ENCODE results near the gene MZT2B. TPM values are rescaled to one million over a fixed set of nuclear protein-coding genes. Genes with fewer than 3 reads are reported as not detected.
A peak's percentile ranks its signal among the peaks of the same experiment; 100 is the strongest.
"Not testable (repeated sequence)": the region's sequence is repeated elsewhere in the genome, so short reads cannot be mapped to it uniquely, and the experiment has no call there.

The MZT2B gene
- total RNA-seq, 3 donors from 2014 or later (not counting 1 experiment from before 2014, with no cell fraction given), result 101 to 152 (median 133) TPM

DNA sequence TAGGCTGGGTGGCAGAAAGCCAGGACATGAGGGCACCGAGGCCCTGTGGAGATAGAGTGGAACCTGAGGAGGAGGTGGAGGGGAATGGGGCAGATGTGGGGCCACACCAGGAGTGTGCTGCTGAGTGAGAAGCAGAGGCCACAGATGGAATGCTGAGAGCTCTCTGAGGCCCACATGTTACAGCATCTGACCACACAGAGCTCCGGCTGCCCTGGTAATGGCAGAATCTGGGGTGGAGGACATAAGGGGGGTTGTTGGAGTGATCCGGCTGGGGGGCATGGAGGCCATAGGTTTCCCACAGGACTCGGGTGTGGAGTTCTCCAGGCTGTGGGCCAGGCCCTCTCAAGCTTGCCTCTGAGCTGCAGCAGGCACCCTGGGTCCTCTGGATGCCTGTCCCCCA is 3.8 kb downstream of the MZT2B start:
- TF ChIP-seq, protein P1, sequence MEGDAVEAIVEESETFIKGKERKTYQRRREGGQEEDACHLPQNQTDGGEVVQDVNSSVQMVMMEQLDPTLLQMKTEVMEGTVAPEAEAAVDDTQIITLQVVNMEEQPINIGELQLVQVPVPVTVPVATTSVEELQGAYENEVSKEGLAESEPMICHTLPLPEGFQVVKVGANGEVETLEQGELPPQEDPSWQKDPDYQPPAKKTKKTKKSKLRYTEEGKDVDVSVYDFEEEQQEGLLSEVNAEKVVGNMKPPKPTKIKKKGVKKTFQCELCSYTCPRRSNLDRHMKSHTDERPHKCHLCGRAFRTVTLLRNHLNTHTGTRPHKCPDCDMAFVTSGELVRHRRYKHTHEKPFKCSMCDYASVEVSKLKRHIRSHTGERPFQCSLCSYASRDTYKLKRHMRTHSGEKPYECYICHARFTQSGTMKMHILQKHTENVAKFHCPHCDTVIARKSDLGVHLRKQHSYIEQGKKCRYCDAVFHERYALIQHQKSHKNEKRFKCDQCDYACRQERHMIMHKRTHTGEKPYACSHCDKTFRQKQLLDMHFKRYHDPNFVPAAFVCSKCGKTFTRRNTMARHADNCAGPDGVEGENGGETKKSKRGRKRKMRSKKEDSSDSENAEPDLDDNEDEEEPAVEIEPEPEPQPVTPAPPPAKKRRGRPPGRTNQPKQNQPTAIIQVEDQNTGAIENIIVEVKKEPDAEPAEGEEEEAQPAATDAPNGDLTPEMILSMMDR (IDR thresholded peaks at IDR 0.05), result no peak
- H3K27me3 ChIP-seq (ENCODE audit: control insufficient read depth, insufficient read depth, low read length), result no peaks in the 10 kb centered on the region
- no peaks in the 10 kb centered on the region for H3K36me3 ChIP-seq (ENCODE audit: control insufficient read depth, insufficient read depth, low read length)
- no peaks in the 10 kb centered on the region for H3K9me3 ChIP-seq (ENCODE audit: control insufficient read depth, insufficient read depth, low read length)
- H3K27ac ChIP-seq (ENCODE audit: low read length), result no peak overlapping the region
- Mint-ChIP-seq H3K27me3 (ENCODE audit: low read depth in 2 of 2) (no peaks in the 10 kb centered on the region), H3K9me3 (no peaks in the 10 kb centered on the region), H3K4me3 (no peak overlapping the region), H3K36me3 (no peaks in the 10 kb centered on the region), H3K27ac (peak overlapping the region in 1 of 2 donors; percentile 48), H3K4me1 (peaks cover 7 to 18% of the 10 kb centered on the region in 2 donors)
- no peak for DNase-seq
- 89% methylated on average over 4 of the region's 4 CpGs for WGBS (ENCODE audit: insufficient coverage)
- ATAC-seq, result no peak
- peaks cover 15% of the 10 kb centered on the region for H3K4me1 ChIP-seq (ENCODE audit: control insufficient read depth, insufficient read depth, low read length)
- H3K4me3 ChIP-seq (ENCODE audit: low read length), result no peak overlapping the region
- intact Hi-C loops (cut with micrococcal nuclease), result no loop called here

DNA sequence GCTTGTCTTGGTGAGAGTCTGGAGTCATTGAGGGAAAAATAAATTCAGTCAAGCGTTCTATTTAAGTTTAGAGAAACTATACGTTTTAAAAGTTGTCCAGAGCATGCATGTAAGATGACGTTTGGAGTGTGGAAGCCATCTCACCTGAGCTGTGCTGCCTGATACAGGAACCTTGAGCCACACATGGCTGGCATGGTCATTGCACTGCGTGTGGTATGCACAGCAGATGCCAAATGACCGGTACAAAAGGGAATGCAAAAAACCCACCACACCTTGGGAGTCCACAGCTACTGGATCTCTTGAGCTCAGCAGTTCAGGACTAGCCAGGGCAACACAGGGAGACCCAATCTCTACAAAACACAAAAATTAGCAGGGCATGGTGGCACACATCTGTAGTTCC is 4.3 kb downstream of the MZT2B start:
- Histone ChIP-seq H3K4me1 (ENCODE audit: control insufficient read depth, insufficient read depth, low read length) (peaks cover 12% of the 10 kb centered on the region), H3K36me3 (ENCODE audit: control insufficient read depth, insufficient read depth, low read length) (no peaks in the 10 kb centered on the region), H3K9me3 (ENCODE audit: control insufficient read depth, insufficient read depth, low read length) (no peaks in the 10 kb centered on the region), H3K4me3 (ENCODE audit: low read length) (no peak overlapping the region), H3K27me3 (ENCODE audit: control insufficient read depth, insufficient read depth, low read length) (no peaks in the 10 kb centered on the region), H3K27ac (ENCODE audit: low read length) (no peak overlapping the region)
- peaks cover 5 to 15% of the 10 kb centered on the region in 2 donors for H3K4me1 Mint-ChIP-seq
- ATAC-seq (no peak), DNase-seq (no peak)
- intact Hi-C loops (cut with micrococcal nuclease), result no loop called here
- no peaks in the 10 kb centered on the region for H3K36me3 Mint-ChIP-seq
- H3K4me3 Mint-ChIP-seq, result no peak overlapping the region
- WGBS (ENCODE audit: insufficient coverage), result 95% methylated on average over 5 of the region's 5 CpGs
- TF ChIP-seq, protein P1 (IDR thresholded peaks at IDR 0.05), result no peak
- no peaks in the 10 kb centered on the region for H3K27me3 Mint-ChIP-seq (ENCODE audit: low read depth in 2 of 2)
- H3K9me3 Mint-ChIP-seq, result no peaks in the 10 kb centered on the region
- H3K27ac Mint-ChIP-seq, result peak overlapping the region in 1 of 2 donors; percentile 48

DNA sequence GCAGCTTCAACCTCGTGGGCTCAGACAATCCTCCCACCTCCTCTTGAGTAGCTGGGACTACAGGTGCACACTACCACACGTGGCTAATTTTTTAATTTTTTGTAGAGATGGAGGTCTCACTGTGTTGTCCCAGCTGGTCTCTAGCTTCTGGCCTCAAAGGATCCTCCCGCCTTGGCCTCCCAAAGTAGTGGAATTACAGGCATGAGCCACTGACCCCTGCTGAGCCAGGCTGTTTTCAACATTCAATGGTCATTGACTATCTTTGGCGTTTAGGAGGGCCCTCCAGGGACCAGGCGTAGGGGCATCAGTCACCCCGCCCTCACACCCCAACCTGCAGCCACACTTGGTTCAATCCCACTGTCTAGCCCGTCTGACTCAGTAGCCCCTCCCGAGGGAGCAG is 5.2 kb downstream of the MZT2B start:
- H3K27me3 ChIP-seq (ENCODE audit: control insufficient read depth, insufficient read depth, low read length), result no peaks in the 10 kb centered on the region
- Mint-ChIP-seq H3K9me3 (no peaks in the 10 kb centered on the region), H3K36me3 (no peaks in the 10 kb centered on the region), H3K4me3 (no peak overlapping the region), H3K27ac (no peak overlapping the region), H3K27me3 (ENCODE audit: low read depth in 2 of 2) (no peaks in the 10 kb centered on the region), H3K4me1 (peaks cover 5 to 17% of the 10 kb centered on the region in 2 donors)
- no peak overlapping the region for H3K4me3 ChIP-seq (ENCODE audit: low read length)
- H3K27ac ChIP-seq (ENCODE audit: low read length), result no peak overlapping the region
- TF ChIP-seq, protein P1 (IDR thresholded peaks at IDR 0.05), result no peak
- no peaks in the 10 kb centered on the region for H3K9me3 ChIP-seq (ENCODE audit: control insufficient read depth, insufficient read depth, low read length)
- intact Hi-C loops (cut with micrococcal nuclease), result no loop called here
- no peaks in the 10 kb centered on the region for H3K36me3 ChIP-seq (ENCODE audit: control insufficient read depth, insufficient read depth, low read length)
- peaks cover 12% of the 10 kb centered on the region for H3K4me1 ChIP-seq (ENCODE audit: control insufficient read depth, insufficient read depth, low read length)
- ATAC-seq, result no peak
- 91% methylated on average over 6 of the region's 8 CpGs for whole genome bisulfite sequencing (ENCODE audit: insufficient coverage)
- no peak for DNase-seq

DNA sequence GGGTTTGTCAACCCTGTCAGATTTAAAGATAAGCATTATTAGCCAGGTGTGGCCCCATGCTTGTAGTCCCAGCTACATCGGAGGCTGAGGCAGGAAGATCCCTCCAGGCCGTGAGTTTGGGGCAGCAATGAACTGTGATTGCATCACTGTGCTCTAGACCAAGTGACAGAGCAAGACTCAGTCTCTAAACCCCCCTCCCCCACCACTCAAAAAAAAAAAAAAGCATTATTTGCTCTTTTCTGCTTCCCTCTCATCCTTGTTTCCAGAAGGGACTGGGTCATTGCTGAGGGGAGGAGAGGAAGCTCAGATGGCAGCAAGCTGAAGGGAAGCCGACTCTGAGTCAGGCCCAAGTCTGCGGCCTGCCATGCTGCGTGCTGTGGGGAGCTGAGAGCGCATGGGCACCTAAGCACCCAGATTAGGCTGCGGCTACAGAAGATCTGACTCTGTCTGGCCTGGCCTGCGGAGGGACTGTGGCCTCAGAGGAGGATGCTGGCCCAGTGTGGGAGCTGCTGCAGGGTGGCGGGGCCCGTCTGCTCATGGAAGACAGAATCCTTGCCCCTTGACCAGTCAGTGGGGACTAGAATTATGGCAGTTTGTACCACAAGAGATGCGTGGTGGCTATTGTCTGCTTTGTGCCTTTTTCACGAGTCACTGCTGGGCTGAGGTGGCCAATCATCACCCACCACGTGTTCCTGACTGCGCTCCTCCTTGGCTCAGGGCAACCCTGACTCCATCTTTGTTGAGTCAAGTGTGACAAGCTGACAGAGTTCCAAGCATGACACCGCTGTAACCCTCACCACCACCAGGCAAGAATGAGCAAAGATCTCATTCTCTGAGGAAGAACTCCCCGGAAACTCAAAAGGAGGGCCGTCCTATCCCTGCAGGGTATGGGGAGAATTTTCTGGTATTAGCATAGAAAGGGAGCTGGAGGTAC is 6.1 kb downstream of the MZT2B start:
- H3K9me3 Mint-ChIP-seq; DNase-seq; H3K27ac ChIP-seq (ENCODE audit: low read length); H3K4me1 ChIP-seq (ENCODE audit: control insufficient read depth, insufficient read depth, low read length); ATAC-seq; H3K36me3 Mint-ChIP-seq; H3K4me3 Mint-ChIP-seq; H3K27ac Mint-ChIP-seq; H3K27me3 ChIP-seq (ENCODE audit: control insufficient read depth, insufficient read depth, low read length); H3K9me3 ChIP-seq (ENCODE audit: control insufficient read depth, insufficient read depth, low read length); intact Hi-C loops (cut with micrococcal nuclease); H3K27me3 Mint-ChIP-seq (ENCODE audit: low read depth in 2 of 2); H3K4me3 ChIP-seq (ENCODE audit: low read length); H3K36me3 ChIP-seq (ENCODE audit: control insufficient read depth, insufficient read depth, low read length): not testable (repeated sequence)
- peaks cover 5 to 20% of the 10 kb centered on the region in 2 donors for H3K4me1 Mint-ChIP-seq
- 96% methylated on average over 17 of the region's 17 CpGs for WGBS (ENCODE audit: insufficient coverage)

DNA sequence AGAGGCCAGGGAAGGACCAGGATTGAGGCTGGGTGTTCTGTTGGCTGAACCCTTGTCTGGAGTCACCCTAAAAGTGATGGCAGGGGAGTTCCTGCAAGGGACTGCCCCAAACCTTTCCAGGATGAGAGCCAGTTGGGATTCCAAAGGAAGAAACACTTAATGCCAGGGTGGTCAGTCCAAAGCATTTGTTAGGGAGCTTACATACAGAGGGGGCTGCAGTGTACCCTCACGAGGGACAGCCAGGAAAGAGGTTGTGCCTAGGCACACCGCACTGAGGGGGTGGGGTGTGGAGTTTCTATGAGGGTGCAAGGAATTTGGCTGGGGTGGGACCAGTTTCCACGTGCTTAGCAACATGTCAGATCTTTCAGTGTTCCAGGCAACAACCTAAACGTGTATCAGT is 6.9 kb downstream of the MZT2B start:
- DNase-seq; H3K9me3 Mint-ChIP-seq; H3K27ac ChIP-seq (ENCODE audit: low read length); H3K27me3 Mint-ChIP-seq (ENCODE audit: low read depth in 2 of 2); H3K27ac Mint-ChIP-seq; H3K9me3 ChIP-seq (ENCODE audit: control insufficient read depth, insufficient read depth, low read length); H3K36me3 ChIP-seq (ENCODE audit: control insufficient read depth, insufficient read depth, low read length); H3K27me3 ChIP-seq (ENCODE audit: control insufficient read depth, insufficient read depth, low read length); H3K4me1 ChIP-seq (ENCODE audit: control insufficient read depth, insufficient read depth, low read length); H3K4me3 ChIP-seq (ENCODE audit: low read length); ATAC-seq; H3K36me3 Mint-ChIP-seq; H3K4me3 Mint-ChIP-seq; intact Hi-C loops (cut with micrococcal nuclease): not testable (repeated sequence)
- no CpG with 5 or more reads among the region's 4 CpGs for WGBS (ENCODE audit: insufficient coverage)
- H3K4me1 Mint-ChIP-seq, result peaks cover 1 to 16% of the 10 kb centered on the region in 2 donors

All from natural killer cell (primary cell).